CD4-positive, CD25-positive, alpha-beta regulatory T cell (primary cell): ENCODE measurements around the gene COQ8A. TPM values are rescaled to one million over a fixed set of nuclear protein-coding genes. Genes with fewer than 3 reads are reported as not detected.
"Not testable (repeated sequence)": the region's sequence is repeated elsewhere in the genome, so short reads cannot be mapped to it uniquely, and the experiment has no call there.

ENCODE experiments used
- ATAC-seq, 2 donors: fragments of 150-1000 bp; cut with Tn5 transposase; one replicate each; pipeline ENCODE4 v1.10.0; 2021; ENCODE audit warnings: low read depth in 2 of 2, moderate number of reproducible peaks in 2 of 2, moderate library complexity in 1 of 2
- DNase-seq, 3 donors: peaks; one replicate each; pipeline versions ENCODE4 v3.0.0 to v3.0.0-alpha.2; 2012 to 2022; ENCODE audit warnings: mixed read lengths in 1 of 3
- H3K27ac ChIP-seq: one replicate; pipeline ENCODE4 v1.7.0; 2013; ENCODE audit warnings: mild to moderate bottlenecking, low read length; ENCODE audit not compliant: insufficient read depth, poor library complexity, severe bottlenecking
- H3K27me3 ChIP-seq: one replicate; pipeline ENCODE4 v1.7.0; 2013; ENCODE audit warnings: low read length; ENCODE audit not compliant: control insufficient read depth, insufficient read depth
- H3K36me3 ChIP-seq: one replicate; pipeline ENCODE4 v1.7.0; 2013; ENCODE audit warnings: mild to moderate bottlenecking, low read length, moderate library complexity; ENCODE audit not compliant: control insufficient read depth, insufficient read depth
- H3K4me1 ChIP-seq: 2 replicates; pipeline ENCODE4 v1.7.0; 2013; ENCODE audit warnings: mild to moderate bottlenecking, low read length; ENCODE audit not compliant: insufficient read depth, control insufficient read depth, poor library complexity, severe bottlenecking
- H3K4me3 ChIP-seq: one replicate; pipeline ENCODE4 v1.7.0; 2013; ENCODE audit warnings: low read depth, mild to moderate bottlenecking, low read length, moderate library complexity
- H3K9me3 ChIP-seq, 2 experiments: 1 replicate in 1 of 2; 2 replicates in 1 of 2; pipeline ENCODE4 v1.7.0; 2013; ENCODE audit warnings: low read length in 2 of 2, mild to moderate bottlenecking in 1 of 2, moderate library complexity in 1 of 2; ENCODE audit not compliant: control insufficient read depth in 2 of 2
- H3K27ac Mint-ChIP-seq, 3 donors: one replicate each; pipeline ENCODE4 v1.8.0; 2020 to 2022; ENCODE audit warnings: mild to moderate bottlenecking in 3 of 3, mixed read lengths in 3 of 3, moderate library complexity in 2 of 3
- H3K27me3 Mint-ChIP-seq: one replicate; pipeline ENCODE4 v1.8.0; 2022; ENCODE audit warnings: mild to moderate bottlenecking, mixed read lengths
- H3K36me3 Mint-ChIP-seq: one replicate; pipeline ENCODE4 v1.8.0; 2020; ENCODE audit warnings: mixed read lengths
- H3K4me1 Mint-ChIP-seq, 4 donors: one replicate each; pipeline ENCODE4 v1.8.0; 2020 to 2022; ENCODE audit warnings: mixed read lengths in 4 of 4, mild to moderate bottlenecking in 1 of 4
- H3K4me3 Mint-ChIP-seq, 4 donors: one replicate each; pipeline ENCODE4 v1.8.0; 2020 to 2022; ENCODE audit warnings: mild to moderate bottlenecking in 4 of 4, mixed read lengths in 4 of 4, moderate library complexity in 3 of 4
- H3K9me3 Mint-ChIP-seq, 7 donors: one replicate each; pipeline ENCODE4 v1.8.0; 2020 to 2022; ENCODE audit warnings: mixed read lengths in 7 of 7, mild to moderate bottlenecking in 3 of 7, moderate library complexity in 2 of 7
- polyA plus RNA-seq, 4 donors: library from polyadenylated mRNA; unstranded; fragments of 300-500 nt; fragmentation: Illumina TruSeq; gene quantifications; one replicate each; pipeline ENCODE4 v1.2.3, GENCODE V29; 2021
- total RNA-seq: library from RNA; stranded (reverse); gene quantifications from one replicate; pipeline ENCODE4 v1.2.3, GENCODE V29; 2022

Gene COQ8A
- total and polyA plus RNA-seq, 5 donors from 2014 or later: 44.1 to 60.1 (median 54.4) TPM

GRCh38 chr1:226954337-226954736 is 14.2 kb downstream of the COQ8A start:
- peaks cover 0 to 1% (median 0%) of the 10 kb centered on the region in 7 donors for H3K9me3 Mint-ChIP-seq
- no peak overlapping the region for H3K4me3 ChIP-seq
- no peak overlapping the region for H3K4me3 Mint-ChIP-seq
- H3K27me3 Mint-ChIP-seq: no peaks in the 10 kb centered on the region
- no peak overlapping the region for H3K27ac ChIP-seq
- peaks cover 14 to 68% (median 36%) of the 10 kb centered on the region in 4 donors for H3K4me1 Mint-ChIP-seq
- peaks cover 12% of the 10 kb centered on the region for H3K36me3 Mint-ChIP-seq
- ATAC-seq (no peak), DNase-seq (no peak)
- no peaks in the 10 kb centered on the region for H3K36me3 ChIP-seq
- no peaks in the 10 kb centered on the region for H3K9me3 ChIP-seq
- H3K27me3 ChIP-seq: no peaks in the 10 kb centered on the region
- H3K4me1 ChIP-seq: peaks cover 6% of the 10 kb centered on the region
- H3K27ac Mint-ChIP-seq: peak overlapping the region in 2 of 3 donors; percentile 53 to 70

- Mint-ChIP-seq H3K4me1 (peaks cover 10 to 68% (median 38%) of the 10 kb centered on the region in 4 donors), H3K4me3 (no peak overlapping the region), H3K27ac (peak overlapping the region in 1 of 3 donors; percentile 70), H3K27me3 (no peaks in the 10 kb centered on the region), H3K36me3 (peaks cover 12% of the 10 kb centered on the region), H3K9me3 (peaks cover 0 to 1% (median 0%) of the 10 kb centered on the region in 7 donors)
- Histone ChIP-seq H3K36me3 (no peaks in the 10 kb centered on the region), H3K4me1 (peaks cover 6% of the 10 kb centered on the region), H3K27ac (no peak overlapping the region), H3K27me3 (no peaks in the 10 kb centered on the region), H3K4me3 (no peak overlapping the region), H3K9me3 (no peaks in the 10 kb centered on the region)
- no peak for DNase-seq
- ATAC-seq: no peak
Measured at GRCh38 chr1:226954777-226955176, 14.7 kb downstream of the COQ8A start.

DNA sequence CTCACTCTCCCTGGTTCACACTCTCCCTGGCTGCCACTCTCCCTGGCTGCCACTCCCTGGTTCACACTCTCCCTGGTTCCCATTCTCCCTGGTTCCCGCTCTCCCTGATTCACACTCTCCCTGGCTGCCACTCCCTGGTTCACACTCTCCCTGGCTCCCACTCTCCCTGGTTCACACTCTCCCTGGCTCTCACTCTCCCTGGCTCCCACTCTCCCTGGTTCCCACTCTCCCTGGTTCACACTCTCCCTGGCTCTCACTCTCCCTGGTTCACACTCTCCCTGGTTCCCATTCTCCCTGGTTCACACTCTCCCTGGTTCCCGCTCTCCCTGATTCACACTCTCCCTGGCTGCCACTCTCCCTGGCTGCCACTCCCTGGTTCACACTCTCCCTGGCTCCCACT is 15.8 kb downstream of the COQ8A start:
- Mint-ChIP-seq H3K36me3 (peaks cover 12% of the 10 kb centered on the region), H3K4me1 (peaks cover 10 to 63% (median 34%) of the 10 kb centered on the region in 4 donors)
- H3K27me3 Mint-ChIP-seq, H3K36me3 ChIP-seq, H3K4me3 ChIP-seq, ATAC-seq, H3K9me3 ChIP-seq, H3K4me3 Mint-ChIP-seq, H3K27ac Mint-ChIP-seq, DNase-seq, H3K4me1 ChIP-seq, H3K27ac ChIP-seq, H3K27me3 ChIP-seq, H3K9me3 Mint-ChIP-seq: not testable (repeated sequence)

DNA sequence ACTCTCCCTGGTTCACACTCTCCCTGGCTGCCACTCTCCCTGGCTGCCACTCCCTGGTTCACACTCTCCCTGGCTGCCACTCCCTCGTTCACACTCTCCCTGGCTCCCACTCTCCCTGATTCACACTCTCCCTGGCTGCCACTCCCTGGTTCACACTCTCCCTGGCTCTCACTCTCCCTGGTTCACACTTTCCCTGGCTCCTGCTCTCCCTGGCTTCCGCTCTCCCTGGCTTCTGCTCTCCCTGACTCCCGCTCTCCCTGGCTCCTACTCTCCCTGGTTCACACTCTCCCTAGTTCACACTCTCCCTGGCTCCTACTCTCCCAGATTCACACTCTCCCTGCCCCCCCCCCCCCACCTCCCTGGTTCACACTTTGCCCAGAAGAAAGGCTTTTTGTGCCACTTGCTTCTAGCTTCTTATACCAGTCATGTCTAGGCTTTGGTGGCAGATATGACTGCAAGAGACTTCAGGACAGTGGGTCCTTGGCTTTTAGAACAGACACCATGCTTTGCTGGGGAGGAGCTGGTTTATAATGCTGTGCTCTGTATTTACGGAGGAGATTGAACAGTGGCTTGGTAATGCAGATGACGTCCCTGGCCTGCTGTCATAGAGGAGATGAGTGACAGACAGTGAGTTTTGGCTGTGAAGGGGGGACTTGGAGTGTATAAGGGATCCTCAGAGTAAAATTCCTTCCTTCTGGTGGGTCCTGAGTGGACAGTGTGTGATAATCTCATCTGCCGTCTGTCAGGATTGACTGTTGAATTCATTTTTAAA is 17.0 kb downstream of the COQ8A start:
- Mint-ChIP-seq H3K4me1 (peaks cover 5 to 56% (median 31%) of the 10 kb centered on the region in 4 donors), H3K36me3 (peaks cover 12% of the 10 kb centered on the region), H3K27ac (peak overlapping the region in 2 of 3 donors; percentile 54 to 79)

DNA sequence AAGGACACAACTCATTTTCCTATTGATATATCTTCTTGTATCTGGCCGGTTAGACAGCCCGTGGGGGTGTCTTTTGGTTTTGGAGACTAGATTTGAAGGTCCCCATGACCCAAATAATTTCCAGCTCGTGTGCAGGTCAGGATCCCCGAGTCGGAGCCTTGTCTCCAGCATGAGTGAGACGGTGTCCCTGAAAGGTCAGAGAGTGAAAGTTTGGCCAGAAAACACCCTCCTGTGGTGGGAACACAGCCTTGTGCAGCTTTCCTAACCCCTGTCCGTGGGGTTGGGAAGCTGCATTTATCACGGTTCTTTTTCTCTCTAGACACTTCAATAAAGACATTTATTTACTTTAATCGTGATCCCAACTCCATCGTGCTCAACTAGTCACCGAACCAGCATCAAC is 17.6 kb downstream of the COQ8A start:
- Histone ChIP-seq H3K27ac (no peak overlapping the region), H3K4me3 (no peak overlapping the region), H3K9me3 (no peaks in the 10 kb centered on the region), H3K4me1 (peaks cover 6% of the 10 kb centered on the region), H3K27me3 (no peaks in the 10 kb centered on the region), H3K36me3 (peaks cover 6% of the 10 kb centered on the region)
- Mint-ChIP-seq H3K27ac (peak overlapping the region in 2 of 3 donors; percentile 54 to 79), H3K9me3 (peaks cover 0 to 2% (median 0%) of the 10 kb centered on the region in 7 donors), H3K36me3 (peaks cover 12% of the 10 kb centered on the region), H3K27me3 (no peaks in the 10 kb centered on the region), H3K4me1 (peaks cover 5 to 55% (median 31%) of the 10 kb centered on the region in 4 donors), H3K4me3 (peak overlapping the region in 1 of 4 donors; percentile 65)
- no peak for DNase-seq
- no peak for ATAC-seq

More for the DNA sequence above, 17.0 kb downstream of the COQ8A start:
- Histone ChIP-seq H3K9me3 (no peaks in the 10 kb centered on the region), H3K27me3 (no peaks in the 10 kb centered on the region), H3K36me3 (peaks cover 1% of the 10 kb centered on the region), H3K27ac (no peak overlapping the region), H3K4me1 (peaks cover 6% of the 10 kb centered on the region), H3K4me3 (no peak overlapping the region)
- no peak for ATAC-seq
- H3K27me3 Mint-ChIP-seq: no peaks in the 10 kb centered on the region
- no peak for DNase-seq
- peaks cover 0 to 2% (median 0%) of the 10 kb centered on the region in 7 donors for H3K9me3 Mint-ChIP-seq
- no peak overlapping the region for H3K4me3 Mint-ChIP-seq

DNA sequence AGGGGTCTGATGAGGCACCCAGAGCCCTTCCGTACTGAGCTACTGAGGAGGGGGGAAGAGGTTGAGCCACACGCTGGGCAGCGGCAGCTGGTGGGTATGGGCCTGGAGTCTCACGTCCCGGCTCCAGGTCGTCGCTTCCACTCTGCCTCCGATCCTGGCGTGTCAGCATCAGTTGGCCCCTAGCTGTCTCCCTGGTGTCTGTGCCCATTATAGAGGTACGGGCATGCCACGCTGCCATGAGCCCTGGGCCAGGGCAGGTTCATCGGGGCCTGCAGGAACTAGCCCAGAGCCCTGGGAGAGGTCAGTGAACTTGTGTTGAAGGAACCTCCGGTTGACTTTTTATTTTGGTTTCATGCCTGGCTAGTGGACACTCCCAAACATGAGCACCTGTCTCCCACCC is 18.2 kb downstream of the COQ8A start:
- Mint-ChIP-seq H3K27me3 (no peaks in the 10 kb centered on the region), H3K9me3 (peaks cover 0 to 2% (median 0%) of the 10 kb centered on the region in 7 donors), H3K36me3 (peaks cover 12% of the 10 kb centered on the region), H3K4me1 (peaks cover 5 to 54% (median 30%) of the 10 kb centered on the region in 4 donors), H3K4me3 (no peak overlapping the region), H3K27ac (peak overlapping the region in 2 of 3 donors; percentile 69 to 79)
- no peak for DNase-seq
- no peak for ATAC-seq
- Histone ChIP-seq H3K36me3 (peaks cover 6% of the 10 kb centered on the region), H3K27ac (no peak overlapping the region), H3K9me3 (no peaks in the 10 kb centered on the region), H3K4me3 (no peak overlapping the region), H3K4me1 (peaks cover 6% of the 10 kb centered on the region), H3K27me3 (no peaks in the 10 kb centered on the region)

DNA sequence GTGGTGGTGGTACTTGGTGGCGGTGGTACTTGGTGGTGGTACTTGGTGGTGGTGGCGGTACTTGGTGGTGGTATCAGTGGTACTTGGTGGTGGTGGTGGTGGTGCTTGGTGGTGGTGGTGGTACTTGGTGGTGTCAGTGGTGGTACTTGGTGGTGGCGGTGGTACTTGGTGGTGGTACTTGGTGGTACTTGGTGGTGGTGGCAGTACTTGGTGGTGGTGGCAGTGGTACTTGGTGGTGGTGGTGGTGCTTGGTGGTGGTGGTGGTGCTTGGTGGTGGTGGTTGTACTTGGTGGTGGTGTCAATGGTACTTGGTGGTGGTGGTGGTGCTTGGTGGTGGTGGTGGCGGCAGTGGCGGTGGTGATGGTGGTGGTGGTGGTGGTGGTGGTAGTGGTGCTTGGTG is 20.2 kb downstream of the COQ8A start:
- Mint-ChIP-seq H3K27me3 (no peaks in the 10 kb centered on the region), H3K4me3 (no peak overlapping the region), H3K27ac (no peak overlapping the region), H3K36me3 (peaks cover 11% of the 10 kb centered on the region), H3K4me1 (peaks cover 5 to 42% (median 26%) of the 10 kb centered on the region in 4 donors), H3K9me3 (peaks cover 0 to 2% (median 0%) of the 10 kb centered on the region in 7 donors)
- Histone ChIP-seq H3K36me3 (peaks cover 7% of the 10 kb centered on the region), H3K27me3 (no peaks in the 10 kb centered on the region), H3K27ac (no peak overlapping the region), H3K4me1 (peaks cover 6% of the 10 kb centered on the region), H3K4me3 (no peak overlapping the region), H3K9me3 (no peaks in the 10 kb centered on the region)
- no peak for ATAC-seq
- DNase-seq: no peak
